Measurements from ENCODE around the gene THAP11.
"Not testable (repeated sequence)": the region's sequence is repeated elsewhere in the genome, so short reads cannot be mapped to it uniquely, and the experiment has no call there.

THAP11 gene

GRCh38 chr16:67862623-67863583 lies 20.8 kb downstream of the THAP11 start:
- DNase-seq (ENCODE audit: low read depth) = no peak

- not testable (repeated sequence) for DNase-seq (ENCODE audit: low read depth)
These were observed 21.9 kb downstream of the THAP11 start for GRCh38 chr16:67864044-67864443.

- no peak for DNase-seq (ENCODE audit: low read depth)
These were observed 22.5 kb downstream of the THAP11 start for GRCh38 chr16:67864594-67864993.

- DNase-seq (ENCODE audit: low read depth) = no peak
These were observed 23.2 kb downstream of the THAP11 start for GRCh38 chr16:67865318-67865717.

- DNase-seq (ENCODE audit: low read depth) = no peak
These were observed 26.2 kb downstream of the THAP11 start for GRCh38 chr16:67868290-67868689.

GRCh38 chr16:67869653-67870052 lies 27.5 kb downstream of the THAP11 start:
- no peak for DNase-seq (ENCODE audit: low read depth)

GRCh38 chr16:67871256-67871655 lies 29.1 kb downstream of the THAP11 start:
- no peak for DNase-seq (ENCODE audit: low read depth)

GRCh38 chr16:67872131-67872630 lies 30.1 kb downstream of the THAP11 start:
- no peak for DNase-seq (ENCODE audit: low read depth)

- DNase-seq (ENCODE audit: low read depth) = peak; percentile 82
These were observed 30.7 kb downstream of the THAP11 start, which contains the start of gene EDC4 for GRCh38 chr16:67872631-67873434. Gene EDC4 (plus strand): TSS chr16:67873052. CDS start chr16:67873262, 210 bp downstream.

- no peak for DNase-seq (ENCODE audit: low read depth)
These were observed 31.6 kb downstream of the THAP11 start for GRCh38 chr16:67873435-67874370.

GRCh38 chr16:67874372-67874771 lies 32.3 kb downstream of the THAP11 start:
- no peak for DNase-seq (ENCODE audit: low read depth)

GRCh38 chr16:67877064-67877463 lies 34.9 kb downstream of the THAP11 start:
- no peak for DNase-seq (ENCODE audit: low read depth)

GRCh38 chr16:67878232-67878631 lies 36.1 kb downstream of the THAP11 start:
- DNase-seq (ENCODE audit: low read depth) = no peak

GRCh38 chr16:67878846-67879245 lies 36.7 kb downstream of the THAP11 start:
- DNase-seq (ENCODE audit: low read depth) = no peak

GRCh38 chr16:67879462-67879861 lies 37.3 kb downstream of the THAP11 start:
- no peak for DNase-seq (ENCODE audit: low read depth)

- DNase-seq (ENCODE audit: low read depth) = no peak
These were observed 37.8 kb downstream of the THAP11 start for GRCh38 chr16:67879936-67880335.

GRCh38 chr16:67880584-67880983 lies 38.5 kb downstream of the THAP11 start:
- no peak for DNase-seq (ENCODE audit: low read depth)

- no peak for DNase-seq (ENCODE audit: low read depth)
These were observed 39.6 kb downstream of the THAP11 start for GRCh38 chr16:67881621-67882161.

- no peak for DNase-seq (ENCODE audit: low read depth)
These were observed 40.4 kb downstream of the THAP11 start for GRCh38 chr16:67882374-67883145.

- no peak for DNase-seq (ENCODE audit: low read depth)
These were observed 41.2 kb downstream of the THAP11 start for GRCh38 chr16:67883146-67883871.

Measured in stimulated activated CD8-positive, alpha-beta memory T cell treated with anti-CD3 and anti-CD28 coated beads, Interleukin-7, amount 100 ng/mL, for 24 hours (primary cell).